OCI-LY7 (cell line): Measurements from ENCODE around the gene SMIM7. TPM values are rescaled to one million over a fixed set of nuclear protein-coding genes. Genes with fewer than 3 reads are reported as not detected.

Source experiments
- BruUV-seq: library from RNA; stranded (reverse); fragments of 400-500 nt; replicated peaks from 2 replicates; lab custom pipeline; 2021; lab: Mats Ljungman, UMichigan
- CTCF ChIA-PET: fragments of 300-600 bp; sonication (Branson Sonifier 250); formaldehyde crosslinking; loops from one replicate; lab custom pipeline; 2022; ENCODE audit warnings: antibody characterized with exemption; ENCODE audit not compliant: unreplicated experiment; lab: Charles Lee
- POLR2A ChIA-PET: fragments of 300-600 bp; sonication (Branson Sonifier 250); formaldehyde crosslinking; loops from one replicate; lab custom pipeline; 2022; ENCODE audit warnings: antibody characterized with exemption; lab: Charles Lee
- DNase-seq: peaks from one replicate; pipeline ENCODE4 v3.0.0-alpha.2; 2015; ENCODE audit warnings: low spot score
- H2AFZ ChIP-seq: fragments of 200-600 bp; sonication (generic), shearing (Covaris generic); 2 replicates; pipeline ENCODE4 v1.6.1; 2014; ENCODE audit warnings: mild to moderate bottlenecking, antibody characterized with exemption, low read length, moderate library complexity
- H3K27ac ChIP-seq: fragments of 200-600 bp; sonication (generic); 2 replicates; pipeline ENCODE4 v1.5.1; 2014; ENCODE audit warnings: mixed run types, low read depth, mild to moderate bottlenecking, moderate library complexity, low read length, inconsistent platforms; ENCODE audit not compliant: poor library complexity, severe bottlenecking
- H3K36me3 ChIP-seq: fragments of 200-600 bp; sonication (generic); 2 replicates; pipeline ENCODE4 v1.6.1; 2014; ENCODE audit warnings: mild to moderate bottlenecking, antibody characterized with exemption, low read length, moderate library complexity, mixed read lengths; ENCODE audit not compliant: insufficient read depth
- H3K4me1 ChIP-seq: fragments of 200-600 bp; sonication (generic); 2 replicates; pipeline ENCODE4 v1.5.1; 2014; ENCODE audit warnings: mild to moderate bottlenecking, low read length; ENCODE audit not compliant: insufficient read depth, poor library complexity, severe bottlenecking
- H3K4me2 ChIP-seq: fragments of 200-600 bp; sonication (generic); 2 replicates; pipeline ENCODE4 v1.6.1; 2014; ENCODE audit warnings: mild to moderate bottlenecking, low read length
- H3K4me3 ChIP-seq: fragments of 200-600 bp; sonication (generic); 2 replicates; pipeline ENCODE4 v1.5.1; 2014; ENCODE audit warnings: mild to moderate bottlenecking, low read depth, low read length; ENCODE audit not compliant: poor library complexity, severe bottlenecking
- H3K79me2 ChIP-seq: fragments of 200-600 bp; sonication (generic); 2 replicates; pipeline ENCODE4 v1.6.1; 2016; ENCODE audit warnings: low read depth, mild to moderate bottlenecking, low read length, moderate library complexity, mixed read lengths; ENCODE audit not compliant: insufficient read depth
- H3K9me2 ChIP-seq: fragments of 200-600 bp; sonication (generic); 2 replicates; pipeline ENCODE4 v1.6.1; 2016; ENCODE audit warnings: mild to moderate bottlenecking, low read length, mixed read lengths; ENCODE audit not compliant: insufficient read depth
- H3K9me3 ChIP-seq: fragments of 200-600 bp; sonication (generic); 2 replicates; pipeline ENCODE4 v1.6.1; 2014; ENCODE audit warnings: mild to moderate bottlenecking, mixed run types, low read length, mixed read lengths
- H4K20me1 ChIP-seq: fragments of 200-600 bp; sonication (generic); 2 replicates; pipeline ENCODE4 v1.6.1; 2014; ENCODE audit warnings: mild to moderate bottlenecking, antibody characterized with exemption, low read length, moderate library complexity, mixed read lengths; ENCODE audit not compliant: insufficient read depth
- CTCF ChIP-seq: fragments of 200-600 bp; sonication (generic); conservative IDR thresholded peaks from 2 replicates; pipeline ENCODE4 v1.5.1; 2014; ENCODE audit warnings: mild to moderate bottlenecking, antibody characterized with exemption, low read length, moderate library complexity, mixed read lengths
- EZH2phosphoT487 ChIP-seq: fragments of 200-600 bp; sonication (generic); IDR thresholded peaks from 2 replicates; pipeline ENCODE4 v1.6.1; 2018; ENCODE audit warnings: low read depth, borderline replicate concordance, mild to moderate bottlenecking, mixed run types, antibody characterized with exemption, low read length, moderate library complexity, mixed read lengths
- intact Hi-C: fragments of 100-400 bp; cut with micrococcal nuclease; formaldehyde crosslinking; loops from one replicate; pipeline ENCODE4 v1.10.0; 2022; ENCODE audit not compliant: unreplicated experiment
- total RNA-seq, 2 experiments: library from RNA; depleted of rRNA in 1 of 2; stranded (reverse); fragments of >200 nt in 1 of 2; shearing (Covaris generic) in 1 of 2; gene quantifications; 2 replicates each; pipeline ENCODE4 v1.2.3, GENCODE V29; 2014 to 2022

SMIM7 gene
- total RNA-seq, 2 experiments from 2014 or later, result 87.0 to 96.3 TPM

- CTCF ChIA-PET, result no interaction called here
- no peak overlapping the region for H3K4me2 ChIP-seq
- no peaks in the 10 kb centered on the region for H3K9me2 ChIP-seq
- no peaks in the 10 kb centered on the region for H4K20me1 ChIP-seq
- H3K9me3 ChIP-seq, result no peaks in the 10 kb centered on the region
- H3K79me2 ChIP-seq, result peaks cover 2% of the 10 kb centered on the region; the same call in 1 of the 2 replicates
- H3K4me3 ChIP-seq, result no peak overlapping the region
- peaks cover 20% of the 10 kb centered on the region for H3K36me3 ChIP-seq
- no peak overlapping the region for H3K27ac ChIP-seq
- no peak for TF ChIP-seq EZH2phosphoT487
- no peak for TF ChIP-seq CTCF
- intact Hi-C loops, result no loop called here
- POLR2A ChIA-PET, result no interaction called here
- BruUV-seq, result no TSS peak
- no peak for DNase-seq
- H3K4me1 ChIP-seq, result peaks cover 1% of the 10 kb centered on the region
- no peak overlapping the region for H2AFZ ChIP-seq
Measured at GRCh38 chr19:16668176-16668575, 8.2 kb upstream of the SMIM7 start.

GRCh38 chr19:16661480-16662034 is 1.6 kb upstream of the SMIM7 start:
- peak overlapping the region; percentile 52; the same call in 1 of the 2 replicates for H2AFZ ChIP-seq
- H3K79me2 ChIP-seq, result peaks cover 44% of the 10 kb centered on the region
- POLR2A ChIA-PET, result interaction anchor here (0.6 to 0.8 kb wide), 9 partner anchors 23 to 1711 kb away, joined by 3 to 7 read pairs (median 4); no protein-coding TSS in a partner anchor
- H3K4me2 ChIP-seq, result peak overlapping the region; percentile 96
- no peaks in the 10 kb centered on the region for H3K9me2 ChIP-seq
- peak; percentile 70 for DNase-seq
- no TSS peak for BruUV-seq
- peak overlapping the region; percentile 83 for H3K27ac ChIP-seq
- peaks cover 34% of the 10 kb centered on the region for H3K36me3 ChIP-seq
- H3K9me3 ChIP-seq, result no peaks in the 10 kb centered on the region
- intact Hi-C loops, result loop anchor here (1.0 to 5.0 kb wide), 3 partner anchors 33 to 75 kb away; partner anchors contain the start of gene MED26
- peaks cover 29% of the 10 kb centered on the region for H3K4me1 ChIP-seq
- H4K20me1 ChIP-seq, result peaks cover 21% of the 10 kb centered on the region
- H3K4me3 ChIP-seq, result peak overlapping the region; percentile 96
- CTCF ChIA-PET, result no interaction called here
- TF ChIP-seq EZH2phosphoT487 (no peak), CTCF (no peak)
